Pancreas (tissue), 10 donors: ENCODE results near the gene SAMD14. TPM values are rescaled to one million over a fixed set of nuclear protein-coding genes. Genes with fewer than 3 reads are reported as not detected.

ENCODE experiments used
- ATAC-seq, 4 donors: fragments of 200-7000 bp; cut with Tn5 transposase; one replicate each; pipeline versions ENCODE4 v1.8.0 to v1.9.1; 2020; ENCODE audit warnings: mild to moderate bottlenecking in 4 of 4, moderate library complexity in 4 of 4
- DNase-seq, 6 donors: peaks; one replicate each; pipeline ENCODE4 v3.0.0-alpha.2; 2020
- FAIRE-seq: peaks from 2 replicates; lab custom pipeline; 2012; peaks lifted over from hg19 to GRCh38; lab: Jason Lieb, UNC
- H3K27ac ChIP-seq, 4 donors: fragments of 200-600 bp; sonication (generic); 1 replicate in 3 of 4; 2 replicates in 1 of 4; pipeline versions ENCODE4 v1.5.0 to v1.8.0; 2020
- H3K27me3 ChIP-seq, 4 donors: fragments of 200-600 bp; one replicate each; pipeline ENCODE4 v1.8.0; 2021
- H3K36me3 ChIP-seq, 3 donors: fragments of 200-600 bp; sonication (generic) in 1 of 3; one replicate each; pipeline versions ENCODE4 v1.5.0 to v1.8.0; 2020 to 2021
- H3K4me1 ChIP-seq, 3 donors: fragments of 200-600 bp; one replicate each; pipeline ENCODE4 v1.8.0; 2021
- H3K4me3 ChIP-seq, 4 donors: fragments of 200-600 bp; sonication (generic) in 2 of 4; one replicate each; pipeline versions ENCODE4 v1.5.0 to v1.8.0; 2020 to 2021
- H3K9me3 ChIP-seq, 4 donors: fragments of 200-600 bp; one replicate each; pipeline ENCODE4 v1.8.0; 2021
- CTCF ChIP-seq, 4 donors: fragments of 200-600 bp; sonication (generic) in 3 of 4; IDR thresholded peaks; one replicate each; pipeline versions ENCODE4 v1.5.0 to v1.8.0; 2021; ENCODE audit warnings: antibody characterized with exemption in 4 of 4
- WGBS, 2 donors: extraction: QIAGEN DNeasy Blood & Tissue Kit; methylation state at CpG; one replicate each; pipeline ENCODE4 v1.1.7; 2013; 5-methylcytosine and 5-hydroxymethylcytosine counted together
- intact Hi-C, 3 donors: fragments of 100-400 bp; cut with DNase I; formaldehyde crosslinking; loops; one replicate each; pipeline versions ENCODE4 v1.11.1 to v1.14.2; 2022
- polyA plus RNA-seq, 2 donors: library from polyadenylated mRNA; stranded (reverse); fragments of 200-250 nt; gene quantifications; one replicate each; pipeline ENCODE4 v1.2.3, GENCODE V29; 2013
- total RNA-seq, 6 donors: library from RNA; stranded (reverse); fragmentation: NEBNext Ultra II Directional in 4 of 6; extraction: Animal tissue kit (Norgen Biotek cat#: 25700) in 4 of 6; gene quantifications; one replicate each; pipeline versions ENCODE4 v1.2.1 to v1.2.4, GENCODE V29; 2021 to 2023
- donor health status: healthy with polysubstance abuse.
- donor health status: DM: no; HTN: no; CAD: no; lungs with moderate emphysema.
- donor health status: DM: no; HTN: no; CAD: no.
- donor health status: control.
- donor health status: control.
- donor health status: Bipolar disorder and iron deficiency.
- donor health status: DM: yes; HTN: yes; CAD: no.
- donor health status: DM: no; HTN: no; CAD: no.
- donor health status: DM: no; HTN: no; CAD: no.
- donor health status: DM: yes; HTN: yes; CAD: no.

SAMD14 gene
- total and polyA plus RNA-seq, 8 donors: 0.09 to 1.3 (median 0.61) TPM

GRCh38 chr17:50060951-50061712 lies 68.8 kb downstream of the SAMD14 start:
- WGBS, 2 donors: 86 to 88% methylated on average over 9 of the region's 9 CpGs
- no peak for TF ChIP-seq CTCF (IDR thresholded peaks at IDR 0.05)
- peak in 1 of 4 donors; percentile 0 for ATAC-seq
- Histone ChIP-seq H3K4me3 (no peak overlapping the region), H3K36me3 (no peaks in the 10 kb centered on the region), H3K4me1 (peaks cover 17 to 40% (median 17%) of the 10 kb centered on the region in 3 donors), H3K27me3 (no peaks in the 10 kb centered on the region), H3K27ac (peak overlapping the region in 1 of 4 donors; percentile 16), H3K9me3 (no peaks in the 10 kb centered on the region)
- intact Hi-C loops: no loop called here
- peak in 1 of 6 donors; percentile 69 for DNase-seq
- no peak for FAIRE-seq

Other genes with a start within 250 kb of the SAMD14 start
- gene DLX4, start 161.0 kb downstream of the SAMD14 start, total RNA-seq: under 1 TPM in 3 of 6 donors, not detected in 3; 0.16 to 0.23 (median 0.20) TPM
- under 1 TPM; 0.26 to 0.30 TPM for gene DLX4, start 161.0 kb downstream of the SAMD14 start, polyA plus RNA-seq
- gene DLX3, start 134.9 kb downstream of the SAMD14 start, total RNA-seq: under 1 TPM; 0.09 to 0.53 (median 0.24) TPM
- gene DLX3, start 134.9 kb downstream of the SAMD14 start, polyA plus RNA-seq: under 1 TPM; 0.33 to 0.42 TPM
- gene ITGA3, start 74.0 kb downstream of the SAMD14 start, total RNA-seq: 10 to 100 TPM; 16.8 to 61.2 (median 23.0) TPM
- gene ITGA3, start 74.0 kb downstream of the SAMD14 start, polyA plus RNA-seq: 10 to 100 TPM; 28.3 to 35.2 TPM
- gene PDK2, start 34.8 kb downstream of the SAMD14 start, total RNA-seq: 10 to 100 TPM; 15.3 to 50.0 (median 36.2) TPM
- gene PDK2, start 34.8 kb downstream of the SAMD14 start, polyA plus RNA-seq: 10 to 100 TPM; 26.6 to 26.8 TPM
- 10 to 100 TPM; 13.5 to 34.6 (median 17.7) TPM for gene PPP1R9B, start 20.5 kb upstream of the SAMD14 start, total RNA-seq
- gene PPP1R9B, start 20.5 kb upstream of the SAMD14 start, polyA plus RNA-seq: 10 to 100 TPM; 14.3 to 29.2 TPM
- gene SGCA, start 35.8 kb upstream of the SAMD14 start, total RNA-seq: 1 to 10 TPM in 2 of 6 donors, under 1 TPM in 1, not detected in 3; 0.31 to 1.1 (median 1.0) TPM
- 1 to 10 TPM; 1.7 to 3.0 TPM for gene SGCA, start 35.8 kb upstream of the SAMD14 start, polyA plus RNA-seq
- 100 to 1,000 TPM in 2 of 6 donors, 10 to 100 TPM in 3, 1 to 10 TPM in 1; 9.0 to 875 (median 36.6) TPM for gene COL1A1, start 71.5 kb upstream of the SAMD14 start, total RNA-seq
- gene COL1A1, start 71.5 kb upstream of the SAMD14 start, polyA plus RNA-seq: 10 to 100 TPM; 10.4 to 22.2 TPM
- under 1 TPM; 0.12 to 1.00 (median 0.40) TPM for gene TMEM92, start 144.3 kb upstream of the SAMD14 start, total RNA-seq
- under 1 TPM; 0.11 to 0.14 TPM for gene TMEM92, start 144.3 kb upstream of the SAMD14 start, polyA plus RNA-seq
- 10 to 100 TPM in 5 of 6 donors, 1 to 10 TPM in 1; 9.8 to 15.0 (median 11.7) TPM for gene XYLT2, start 216.0 kb upstream of the SAMD14 start, total RNA-seq
- 10 to 100 TPM; 15.2 to 15.5 TPM for gene XYLT2, start 216.0 kb upstream of the SAMD14 start, polyA plus RNA-seq
- gene MRPL27, start 243.0 kb upstream of the SAMD14 start, total RNA-seq: 10 to 100 TPM; 19.6 to 29.1 (median 23.9) TPM
- gene MRPL27, start 243.0 kb upstream of the SAMD14 start, polyA plus RNA-seq: 10 to 100 TPM; 84.5 to 89.0 TPM
- under 1 TPM in 4 of 6 donors, not detected in 2; 0.19 to 0.94 (median 0.29) TPM for gene EME1, start 243.1 kb upstream of the SAMD14 start, total RNA-seq
- gene EME1, start 243.1 kb upstream of the SAMD14 start, polyA plus RNA-seq: under 1 TPM; 0.45 to 0.46 TPM